GM10847 (cell line): Measurements from ENCODE around the gene GOLGA2.

ENCODE experiments used
- POLR2A ChIP-seq: IDR thresholded peaks from 2 replicates; pipeline ENCODE4 v1.6.1; 2011; ENCODE audit not compliant: insufficient read length; ENCODE audit errors: extremely low read depth

GOLGA2 gene

DNA sequence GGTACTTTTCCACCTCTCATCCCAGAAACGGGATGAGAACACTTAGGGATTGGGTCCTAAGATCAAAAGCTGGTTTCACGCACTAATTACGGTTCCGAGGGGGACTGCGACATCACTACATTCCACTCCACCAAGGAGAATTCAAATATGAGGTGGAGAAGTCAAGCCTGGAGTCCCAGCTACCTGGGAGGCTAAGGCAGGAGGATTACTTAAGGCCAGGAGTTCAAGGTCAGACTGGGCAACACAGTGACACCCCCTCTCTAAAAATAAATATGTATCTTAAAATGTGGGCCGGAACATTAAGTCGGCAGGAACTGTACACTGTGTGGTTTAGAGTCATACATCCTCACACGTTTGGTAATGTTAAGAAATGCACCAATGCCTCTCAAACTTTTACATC lies 1.6 kb downstream of the GOLGA2 start:
- no peak for TF ChIP-seq POLR2A

DNA sequence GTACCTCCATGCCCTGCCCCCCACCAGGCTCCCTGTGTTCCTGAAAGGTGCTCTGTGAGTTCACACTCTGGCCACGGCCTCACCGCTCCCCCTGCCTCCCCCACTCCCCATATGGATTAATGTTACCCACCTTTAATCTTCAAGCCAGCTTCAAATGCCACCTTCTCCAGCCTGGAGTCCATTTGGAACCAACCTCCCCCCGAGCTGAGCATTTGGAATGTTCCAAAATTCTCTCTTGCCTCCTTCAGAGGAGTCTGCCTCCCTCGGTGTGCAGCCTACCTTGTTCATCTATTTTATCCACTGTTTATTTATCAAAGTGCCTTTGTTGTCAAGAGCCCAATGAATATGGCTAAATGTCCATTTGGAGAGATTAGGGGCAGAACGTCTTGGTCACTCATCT lies 4.3 kb downstream of the GOLGA2 start:
- no peak for TF ChIP-seq POLR2A

GRCh38 chr9:128271112-128271511 lies 4.7 kb downstream of the GOLGA2 start:
- TF ChIP-seq POLR2A = no peak

DNA sequence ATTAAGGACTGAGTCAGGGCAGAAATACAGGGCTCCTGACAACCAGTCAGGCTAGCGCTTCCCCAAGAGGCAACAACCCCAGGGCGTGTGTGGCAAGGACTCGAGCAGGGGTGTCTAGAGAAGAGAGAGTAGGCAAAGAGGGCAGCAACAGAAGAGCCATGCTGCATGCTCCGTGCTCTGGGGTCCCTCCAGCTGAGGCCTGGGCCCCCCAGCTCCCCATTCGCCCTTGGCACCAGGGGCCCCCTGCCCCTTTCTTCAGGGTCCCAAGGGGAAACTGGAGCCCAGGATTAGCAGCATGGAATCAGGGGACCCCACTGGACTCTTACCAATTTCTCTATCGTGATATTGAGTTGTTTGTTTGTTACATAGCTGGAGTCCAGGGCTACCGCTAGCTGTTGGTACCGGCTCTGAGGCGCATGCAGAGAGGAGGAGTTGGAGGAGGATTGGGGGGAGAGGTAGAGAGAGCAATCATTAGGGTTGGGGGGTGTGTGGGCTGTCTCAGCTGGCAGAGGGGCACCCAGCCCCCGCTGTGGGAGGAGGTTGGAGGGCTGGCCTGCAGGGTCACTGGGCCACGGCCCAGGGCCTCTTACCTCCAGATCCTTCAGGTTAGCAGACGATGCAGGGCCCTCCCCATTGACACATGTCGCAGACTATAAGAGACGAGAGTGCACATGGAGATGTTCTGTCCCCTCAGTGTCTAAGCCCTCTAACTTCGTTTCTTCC lies 8.8 kb downstream of the GOLGA2 start:
- no peak for TF ChIP-seq POLR2A

- no peak for TF ChIP-seq POLR2A
Measured at GRCh38 chr9:128265348-128265847, 10.4 kb downstream of the GOLGA2 start.

DNA sequence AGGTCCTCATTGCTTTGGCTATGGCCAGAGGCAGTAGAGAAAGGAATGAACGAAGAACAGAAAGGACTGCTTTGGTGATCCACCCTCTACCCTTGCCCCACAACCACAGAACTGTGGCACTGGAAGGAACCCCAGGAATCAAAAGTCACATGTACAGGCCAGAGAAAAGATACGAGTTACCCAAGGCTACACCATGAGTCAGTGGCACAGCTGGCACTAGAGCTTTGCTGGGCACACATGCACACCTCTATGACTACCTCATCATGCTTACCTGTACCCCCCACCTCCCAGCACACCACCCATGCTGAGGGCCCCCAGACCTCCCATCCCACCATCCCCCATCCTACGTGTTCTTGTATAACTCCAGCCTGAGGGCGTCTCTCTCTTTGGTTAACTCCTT lies 13.1 kb downstream of the GOLGA2 start:
- no peak for TF ChIP-seq POLR2A

DNA sequence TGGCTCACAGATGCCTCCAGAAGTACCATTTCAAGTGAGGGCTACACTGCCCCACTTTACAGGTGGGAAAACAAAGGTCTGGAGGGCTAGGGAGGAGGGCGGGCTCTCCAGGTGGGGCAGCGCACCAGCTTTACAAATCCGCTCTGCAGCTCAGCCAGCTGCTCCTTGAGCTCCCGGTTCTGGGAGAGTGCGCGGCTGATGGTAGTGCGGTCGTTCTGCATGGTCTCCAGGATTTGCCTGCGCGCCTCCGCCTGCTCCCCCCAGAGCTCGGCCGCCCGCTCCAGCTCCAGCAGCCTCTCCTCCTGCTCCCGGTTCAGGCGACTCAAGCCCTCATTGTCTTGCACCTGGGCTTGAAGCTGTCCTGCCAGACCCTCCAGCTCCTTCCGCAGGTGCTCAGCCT lies 15.5 kb downstream of the GOLGA2 start:
- no peak for TF ChIP-seq POLR2A

DNA sequence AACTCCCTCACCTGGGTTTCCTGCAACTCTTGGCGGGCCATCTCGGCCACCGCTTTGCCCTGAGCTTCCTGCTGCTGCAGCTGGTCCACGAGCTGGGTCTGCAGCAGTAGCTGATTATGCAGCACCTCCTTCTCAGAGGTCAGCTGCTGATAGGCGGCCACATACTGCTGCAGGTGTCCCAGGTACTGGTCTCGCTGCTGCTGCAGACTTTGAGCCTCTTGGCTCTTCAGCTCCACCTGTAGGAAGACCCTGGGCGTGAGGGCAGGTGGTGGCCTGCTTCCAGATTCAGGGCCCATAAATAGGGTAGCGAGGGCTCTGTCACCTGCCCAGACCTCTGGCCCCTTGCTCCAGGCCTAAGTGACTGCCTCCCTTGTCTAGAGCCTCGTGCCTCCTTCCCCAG lies 16.7 kb downstream of the GOLGA2 start:
- no peak for TF ChIP-seq POLR2A

- no peak for TF ChIP-seq POLR2A
Measured at GRCh38 chr9:128258326-128258725, 17.5 kb downstream of the GOLGA2 start.

GRCh38 chr9:128257907-128258306 lies 17.9 kb downstream of the GOLGA2 start:
- no peak for TF ChIP-seq POLR2A

GRCh38 chr9:128257086-128257825 lies 18.6 kb downstream of the GOLGA2 start:
- TF ChIP-seq POLR2A = no peak

DNA sequence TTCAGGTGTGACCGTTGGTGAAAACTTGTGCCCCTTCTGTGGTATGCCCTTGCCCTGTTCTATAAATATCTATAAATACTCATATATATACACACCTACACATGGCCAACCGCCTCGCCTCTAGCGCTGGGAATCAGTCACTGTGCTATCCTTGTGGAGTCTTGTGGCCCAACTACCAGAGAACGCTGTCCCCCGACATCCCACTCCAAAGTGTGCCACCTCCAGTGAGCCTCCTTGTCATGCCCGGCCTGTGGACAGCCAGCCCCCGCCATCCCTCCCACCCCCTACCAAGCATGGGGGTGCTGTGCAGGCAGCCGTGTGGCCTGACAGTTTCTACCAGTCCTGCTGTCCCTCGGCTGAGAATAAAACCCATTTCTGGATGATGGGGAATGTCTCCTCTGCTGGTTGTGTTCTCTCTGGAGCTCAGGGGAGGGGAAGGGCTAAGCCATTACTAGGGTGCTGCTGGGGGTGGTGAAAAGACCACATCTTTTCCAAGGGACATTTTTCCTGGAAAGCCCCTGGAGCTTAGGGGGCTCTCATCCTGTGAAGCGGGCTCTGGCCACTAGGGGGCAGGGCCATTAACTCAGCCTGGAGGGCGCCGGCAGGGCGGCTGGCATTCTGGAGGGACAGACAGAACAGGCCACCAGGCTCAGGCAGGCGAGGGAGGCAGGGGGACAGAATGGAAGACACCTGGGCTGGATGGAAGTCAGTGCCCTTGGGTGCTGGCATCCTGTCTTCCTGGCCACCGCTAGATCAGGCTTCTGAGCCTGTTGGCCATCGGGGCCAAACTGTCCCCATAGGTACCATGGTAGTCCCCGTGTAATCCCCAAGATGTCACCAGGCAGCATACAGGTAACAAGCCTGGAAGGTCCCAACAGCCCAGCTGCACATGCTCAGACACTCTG lies 20.7 kb downstream of the GOLGA2 start:
- TF ChIP-seq POLR2A = no peak

DNA sequence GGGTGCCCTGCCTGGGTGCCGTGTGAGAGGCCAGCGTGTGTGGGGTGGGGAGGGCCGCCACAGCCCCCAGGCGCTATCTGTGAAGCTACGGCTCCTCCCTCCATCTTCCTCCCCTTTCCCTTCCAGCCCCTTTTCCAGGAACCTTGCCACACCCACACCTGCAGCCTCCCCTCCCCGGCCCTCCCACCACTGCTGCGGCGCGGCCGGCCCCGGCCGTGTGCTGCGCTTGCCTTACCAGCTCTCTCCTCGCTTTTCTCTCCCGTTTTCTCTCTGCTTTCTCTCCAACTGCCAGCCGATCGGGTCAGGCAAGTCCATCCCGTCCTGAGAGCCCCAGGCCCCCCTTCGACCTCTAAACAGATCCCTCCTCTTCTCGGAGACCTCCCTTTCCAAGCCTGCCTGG lies 21.4 kb downstream of the GOLGA2 start:
- TF ChIP-seq POLR2A = no peak

DNA sequence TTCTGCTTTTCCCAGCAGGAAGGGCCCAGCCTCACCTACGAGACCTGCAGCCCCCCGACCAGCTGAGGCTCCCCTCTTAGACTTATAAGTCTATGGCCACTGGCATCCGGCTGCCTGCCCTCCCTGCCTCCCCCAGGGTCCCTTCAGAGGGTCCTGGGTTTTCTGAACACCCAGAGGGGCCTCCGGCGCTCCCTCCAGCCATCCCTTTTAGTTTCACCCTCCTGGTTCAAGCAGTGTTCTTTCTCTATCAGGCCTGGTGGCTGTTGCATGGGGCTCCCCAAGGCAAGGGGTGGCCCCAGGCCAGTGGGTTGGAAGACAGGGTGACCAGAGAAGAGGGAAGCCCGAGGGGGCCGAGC lies 21.8 kb downstream of the GOLGA2 start:
- no peak for TF ChIP-seq POLR2A

GRCh38 chr9:128253140-128253990 lies 22.4 kb downstream of the GOLGA2 start:
- no peak for TF ChIP-seq POLR2A
